ENCODE data around the gene SIGLEC10.
"Not testable (repeated sequence)": the region's sequence is repeated elsewhere in the genome, so short reads cannot be mapped to it uniquely, and the experiment has no call there.

Gene SIGLEC10

GRCh38 chr19:51439021-51439465 is 21.6 kb upstream of the SIGLEC10 start:
- DNase-seq (ENCODE audit: low read depth, low spot score): no peak

GRCh38 chr19:51434456-51434855 is 17.0 kb upstream of the SIGLEC10 start:
- no peak for DNase-seq (ENCODE audit: low read depth, low spot score)

GRCh38 chr19:51433043-51433442 is 15.6 kb upstream of the SIGLEC10 start:
- DNase-seq (ENCODE audit: low read depth, low spot score): no peak

- DNase-seq (ENCODE audit: low read depth, low spot score): no peak
Measured at GRCh38 chr19:51431124-51431523, 13.7 kb upstream of the SIGLEC10 start.

- no peak for DNase-seq (ENCODE audit: low read depth, low spot score)
Measured at GRCh38 chr19:51430221-51430620, 12.8 kb upstream of the SIGLEC10 start.

- DNase-seq (ENCODE audit: low read depth, low spot score): no peak
Measured at GRCh38 chr19:51427201-51427600, 9.8 kb upstream of the SIGLEC10 start.

- DNase-seq (ENCODE audit: low read depth, low spot score): no peak
Measured at GRCh38 chr19:51422053-51422448, 4.6 kb upstream of the SIGLEC10 start.

- no peak for DNase-seq (ENCODE audit: low read depth, low spot score)
Measured at GRCh38 chr19:51421229-51422052, 4.0 kb upstream of the SIGLEC10 start.

- DNase-seq (ENCODE audit: low read depth, low spot score): not testable (repeated sequence)
Measured at GRCh38 chr19:51420511-51420910, 3.1 kb upstream of the SIGLEC10 start.

GRCh38 chr19:51418707-51419106 is 1.3 kb upstream of the SIGLEC10 start:
- no peak for DNase-seq (ENCODE audit: low read depth, low spot score)

- DNase-seq (ENCODE audit: low read depth, low spot score): no peak
Measured at GRCh38 chr19:51417810-51418157, 342 bp upstream of the SIGLEC10 start.

- not testable (repeated sequence) for DNase-seq (ENCODE audit: low read depth, low spot score)
Measured at GRCh38 chr19:51416422-51416821, 1.0 kb downstream of the SIGLEC10 start.

- DNase-seq (ENCODE audit: low read depth, low spot score): no peak
Measured at GRCh38 chr19:51415187-51415586, 2.3 kb downstream of the SIGLEC10 start.

GRCh38 chr19:51410950-51411748 is 6.3 kb downstream of the SIGLEC10 start:
- no peak for DNase-seq (ENCODE audit: low read depth, low spot score)

GRCh38 chr19:51407511-51408131 is 9.8 kb downstream of the SIGLEC10 start:
- DNase-seq (ENCODE audit: low read depth, low spot score): no peak

GRCh38 chr19:51402117-51402516 is 15.3 kb downstream of the SIGLEC10 start:
- DNase-seq (ENCODE audit: low read depth, low spot score): no peak

- DNase-seq (ENCODE audit: low read depth, low spot score): not testable (repeated sequence)
Measured at GRCh38 chr19:51399936-51400335, 17.5 kb downstream of the SIGLEC10 start.

- DNase-seq (ENCODE audit: low read depth, low spot score): no peak
Measured at GRCh38 chr19:51399231-51399630, 18.2 kb downstream of the SIGLEC10 start.

- no peak for DNase-seq (ENCODE audit: low read depth, low spot score)
Measured at GRCh38 chr19:51398096-51398704, 19.2 kb downstream of the SIGLEC10 start.

- DNase-seq (ENCODE audit: low read depth, low spot score): not testable (repeated sequence)
Measured at GRCh38 chr19:51397453-51397852, 20.0 kb downstream of the SIGLEC10 start.

GRCh38 chr19:51396175-51396574 is 21.3 kb downstream of the SIGLEC10 start:
- DNase-seq (ENCODE audit: low read depth, low spot score): no peak

Measured in brain pericyte (primary cell).